SK-N-SH treated with all-trans-retinoic acid at 6 μM for 48 hours (cell line): ENCODE measurements around the gene MPST.

Experiments used
- ATAC-seq: fragments of 200-7000 bp; cut with Tn5 transposase; 3 replicates; pipeline ENCODE4 v1.9.1; 2020; ENCODE audit warnings: mild to moderate bottlenecking, moderate library complexity
- ARNTL ChIP-seq: fragments of 450-650 bp; formaldehyde crosslinking; IDR thresholded peaks from 2 replicates; pipeline ENCODE4 v1.5.0; 2020; ENCODE audit warnings: low read depth, mild to moderate bottlenecking, moderate library complexity, borderline replicate concordance
- BACH2 ChIP-seq: fragments of 250-450 bp; sonication (Bioruptor Pico); IDR thresholded peaks from 2 replicates; pipeline ENCODE4 v1.9.0; 2021; ENCODE audit warnings: mild to moderate bottlenecking, borderline replicate concordance
- CSDC2 ChIP-seq: fragments of 250-450 bp; sonication (Bioruptor Pico); IDR thresholded peaks from 2 replicates; pipeline ENCODE4 v1.5.0; 2020; ENCODE audit warnings: mild to moderate bottlenecking, moderate library complexity
- ESRRG ChIP-seq: fragments of 250-450 bp; sonication (Bioruptor Pico); IDR thresholded peaks from 2 replicates; pipeline ENCODE4 v1.6.1; 2021; ENCODE audit warnings: mild to moderate bottlenecking
- GLIS3 ChIP-seq: fragments of 250-450 bp; sonication (Bioruptor Pico); IDR thresholded peaks from 2 replicates; pipeline ENCODE4 v1.5.0; 2020; ENCODE audit warnings: mild to moderate bottlenecking, moderate library complexity
- ISL1 ChIP-seq: fragments of 250-450 bp; sonication (Bioruptor Pico); IDR thresholded peaks from 2 replicates; pipeline ENCODE4 v2.1.2; 2022; ENCODE audit warnings: mild to moderate bottlenecking, moderate library complexity
- PATZ1 ChIP-seq: fragments of 250-450 bp; sonication (Bioruptor Pico); IDR thresholded peaks from 2 replicates; pipeline ENCODE4 v1.8.0; 2020; ENCODE audit warnings: mild to moderate bottlenecking, moderate library complexity, borderline replicate concordance
- PPARA ChIP-seq: fragments of 250-450 bp; sonication (Bioruptor Pico); IDR thresholded peaks from 2 replicates; pipeline ENCODE4 v1.5.0; 2020; ENCODE audit warnings: mild to moderate bottlenecking, borderline replicate concordance
- RARB ChIP-seq: fragments of 250-450 bp; sonication (Bioruptor Pico); IDR thresholded peaks from 2 replicates; pipeline ENCODE4 v1.8.0; 2021; ENCODE audit warnings: mild to moderate bottlenecking, moderate library complexity
- TCF4 ChIP-seq: fragments of 250-450 bp; sonication (Bioruptor Pico); IDR thresholded peaks from 2 replicates; pipeline ENCODE4 v1.8.0; 2021; ENCODE audit warnings: mild to moderate bottlenecking, moderate library complexity, borderline replicate concordance
- TSHZ2 ChIP-seq: fragments of 250-450 bp; sonication (Bioruptor Pico); IDR thresholded peaks from 2 replicates; pipeline ENCODE4 v1.5.0; 2020; ENCODE audit warnings: mild to moderate bottlenecking, moderate library complexity
- ZFP3 ChIP-seq: fragments of 250-450 bp; sonication (Bioruptor Pico); IDR thresholded peaks from 2 replicates; pipeline ENCODE4 v1.5.0; 2020; ENCODE audit warnings: mild to moderate bottlenecking, moderate library complexity
- ZNF565 ChIP-seq: fragments of 450-650 bp; formaldehyde crosslinking; conservative IDR thresholded peaks from 2 replicates; pipeline ENCODE4 v1.5.0; 2020; ENCODE audit warnings: low read depth, mild to moderate bottlenecking, moderate library complexity
- ZNF70 ChIP-seq: fragments of 450-650 bp; formaldehyde crosslinking; IDR thresholded peaks from 2 replicates; pipeline ENCODE4 v1.5.0; 2020; ENCODE audit warnings: mild to moderate bottlenecking, moderate library complexity
- TF ChIP-seq, protein P1 (sequence below): fragments of 250-450 bp; sonication (Bioruptor Pico); IDR thresholded peaks from 2 replicates; pipeline ENCODE4 v1.8.0; 2021; ENCODE audit warnings: low read depth, mild to moderate bottlenecking, moderate library complexity, borderline replicate concordance

MPST gene

GRCh38 chr22:37043209-37043827 lies 23.8 kb downstream of the MPST start:
- no peak for ATAC-seq
- TF ChIP-seq ISL1 (CRISPR knock-in tag), result no peak
- TF ChIP-seq BACH2, result no peak
- no peak for TF ChIP-seq TCF4 (CRISPR knock-in tag)
- TF ChIP-seq ZFP3, result no peak
- TF ChIP-seq ARNTL, result no peak
- TF ChIP-seq PPARA, result no peak
- TF ChIP-seq PATZ1, result no peak
- TF ChIP-seq ZNF565 (CRISPR knock-in tag), result no peak
- no peak for TF ChIP-seq ESRRG (CRISPR knock-in tag)
- TF ChIP-seq RARB (CRISPR knock-in tag), result no peak
- no peak for TF ChIP-seq ZNF70 (CRISPR knock-in tag)
- TF ChIP-seq TSHZ2 (CRISPR knock-in tag), result no peak
- TF ChIP-seq, protein P1, sequence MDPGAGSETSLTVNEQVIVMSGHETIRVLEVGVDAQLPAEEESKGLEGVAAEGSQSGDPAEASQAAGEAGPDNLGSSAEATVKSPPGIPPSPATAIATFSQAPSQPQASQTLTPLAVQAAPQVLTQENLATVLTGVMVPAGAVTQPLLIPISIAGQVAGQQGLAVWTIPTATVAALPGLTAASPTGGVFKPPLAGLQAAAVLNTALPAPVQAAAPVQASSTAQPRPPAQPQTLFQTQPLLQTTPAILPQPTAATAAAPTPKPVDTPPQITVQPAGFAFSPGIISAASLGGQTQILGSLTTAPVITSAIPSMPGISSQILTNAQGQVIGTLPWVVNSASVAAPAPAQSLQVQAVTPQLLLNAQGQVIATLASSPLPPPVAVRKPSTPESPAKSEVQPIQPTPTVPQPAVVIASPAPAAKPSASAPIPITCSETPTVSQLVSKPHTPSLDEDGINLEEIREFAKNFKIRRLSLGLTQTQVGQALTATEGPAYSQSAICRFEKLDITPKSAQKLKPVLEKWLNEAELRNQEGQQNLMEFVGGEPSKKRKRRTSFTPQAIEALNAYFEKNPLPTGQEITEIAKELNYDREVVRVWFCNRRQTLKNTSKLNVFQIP (CRISPR knock-in tag), result no peak

GRCh38 chr22:37043828-37044538 lies 24.4 kb downstream of the MPST start:
- TF ChIP-seq BACH2 (no peak), CSDC2 (CRISPR knock-in tag) (no peak), PPARA (no peak), PATZ1 (no peak)
- peak; percentile 83 for ATAC-seq

DNA sequence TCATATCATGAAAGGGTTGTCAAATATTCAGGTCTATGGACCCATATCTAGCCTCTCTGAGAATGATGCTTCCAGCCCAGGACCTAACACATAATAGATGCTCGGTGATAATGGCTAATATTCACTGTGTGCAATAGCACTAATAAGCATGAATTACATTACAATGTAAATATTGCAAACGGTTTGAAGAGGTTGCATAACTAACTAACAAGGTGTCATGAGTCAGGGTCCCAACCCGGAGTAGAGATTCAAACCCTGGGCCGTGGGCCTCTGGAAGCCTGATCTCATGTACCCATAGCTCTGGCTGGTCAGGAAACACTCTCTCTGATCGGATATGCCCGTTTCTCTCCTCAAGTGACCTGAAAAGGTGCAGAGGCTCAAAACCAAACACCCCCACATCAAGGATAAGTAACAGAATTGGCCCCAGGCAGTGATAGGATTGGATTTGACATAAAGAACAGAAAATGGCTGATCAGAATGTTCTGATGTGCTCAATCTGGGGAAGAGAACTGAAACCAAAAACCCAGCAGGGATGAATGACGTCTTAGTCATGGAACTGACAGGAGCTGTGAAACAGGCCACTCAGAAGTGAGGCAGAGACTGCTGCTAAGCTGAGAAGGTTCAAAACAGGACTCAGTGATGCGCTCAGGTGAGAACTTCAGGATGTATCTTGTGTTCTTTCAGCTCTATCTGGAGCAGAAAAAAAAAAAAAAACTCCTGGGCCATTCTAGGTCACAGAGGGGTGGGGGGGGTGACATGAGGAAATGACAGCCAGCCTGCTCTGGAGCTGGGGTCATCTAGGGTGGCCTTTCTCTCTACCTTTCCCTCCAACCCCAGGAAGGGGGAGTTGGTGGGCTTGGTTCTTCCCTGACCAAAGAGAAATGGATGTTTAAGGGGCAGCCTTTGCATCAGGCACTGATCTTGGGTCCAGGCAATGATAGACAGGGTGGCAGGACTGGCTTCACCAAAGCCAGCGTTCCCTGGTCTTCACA lies 25.4 kb downstream of the MPST start:
- ATAC-seq, result no peak
- TF ChIP-seq GLIS3 (CRISPR knock-in tag) (no peak), ZNF70 (CRISPR knock-in tag) (no peak)
- TF ChIP-seq, all 23 proteins: peak for 0

- TF ChIP-seq CSDC2 (CRISPR knock-in tag), result no peak
- TF ChIP-seq, protein P1 (CRISPR knock-in tag), result no peak
- ATAC-seq, result peak; percentile 29
These were observed 26.4 kb downstream of the MPST start for GRCh38 chr22:37045958-37046357.
